IPS DF 19.7 (cell line): ENCODE data around the gene RFX6.

Experiments
- DNase-seq: peaks from one replicate; pipeline ENCODE4 v3.0.0-alpha.2; 2013; ENCODE audit warnings: low read depth, low spot score

Gene RFX6

DNA sequence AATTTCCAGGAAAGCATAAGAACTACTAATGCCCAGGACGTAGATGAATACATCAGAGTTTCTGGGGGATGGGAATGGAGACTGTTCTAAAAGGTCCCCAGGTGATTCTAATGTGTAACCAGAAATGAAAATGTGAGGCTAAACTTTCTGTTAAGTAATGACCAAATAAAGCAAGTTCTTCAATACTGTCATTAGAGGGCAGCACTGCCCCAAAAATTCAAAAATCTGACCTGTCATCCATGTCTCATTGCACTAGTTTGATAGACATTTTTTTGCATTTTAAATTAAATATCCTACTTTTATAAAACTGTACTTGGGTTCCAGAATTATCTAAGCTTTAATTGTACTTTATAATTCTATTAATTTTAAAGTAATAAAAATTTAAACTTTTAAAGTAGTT lies 94.9 kb downstream of the RFX6 start:
- no peak for DNase-seq

GRCh38 chr6:116973976-116974375 lies 96.9 kb downstream of the RFX6 start:
- no peak for DNase-seq

DNA sequence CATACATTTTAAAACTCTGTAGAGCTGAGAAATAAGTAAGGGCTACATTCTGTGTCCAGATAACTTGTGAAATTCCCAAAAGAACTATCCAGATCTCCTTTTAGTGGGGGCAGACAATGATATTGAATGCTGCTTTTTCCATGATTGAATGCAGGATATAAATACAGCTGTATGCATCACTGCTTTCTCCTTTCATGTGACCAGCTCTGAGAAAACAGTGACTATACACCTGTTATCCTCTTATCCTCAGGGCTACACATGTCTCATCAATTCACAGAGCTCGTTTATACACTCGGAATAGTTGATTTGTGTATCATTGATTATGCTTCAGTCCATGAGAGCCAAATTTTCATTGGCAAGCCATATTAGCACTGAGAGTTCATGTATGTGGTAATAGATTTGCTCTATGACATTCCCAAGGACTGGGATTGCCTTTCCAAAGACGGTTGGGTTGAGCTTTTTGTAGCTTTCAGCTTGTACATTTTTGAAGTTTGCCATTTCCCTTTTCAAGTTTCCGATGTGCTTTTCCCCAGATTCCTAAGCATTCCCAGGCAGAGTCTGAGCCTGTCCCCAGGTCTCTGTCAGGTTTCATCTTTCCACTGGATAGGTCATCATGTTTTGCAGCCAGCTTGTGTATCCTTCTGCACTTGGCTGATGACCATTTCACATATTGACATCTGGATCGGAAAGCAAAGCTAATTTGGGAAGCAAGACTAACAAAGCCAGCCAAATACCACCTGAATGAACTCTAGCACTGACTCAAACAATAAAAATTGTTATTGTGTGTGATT lies 97.7 kb downstream of the RFX6 start:
- DNase-seq = no peak

GRCh38 chr6:116975600-116975999 lies 98.6 kb downstream of the RFX6 start:
- DNase-seq = no peak

DNA sequence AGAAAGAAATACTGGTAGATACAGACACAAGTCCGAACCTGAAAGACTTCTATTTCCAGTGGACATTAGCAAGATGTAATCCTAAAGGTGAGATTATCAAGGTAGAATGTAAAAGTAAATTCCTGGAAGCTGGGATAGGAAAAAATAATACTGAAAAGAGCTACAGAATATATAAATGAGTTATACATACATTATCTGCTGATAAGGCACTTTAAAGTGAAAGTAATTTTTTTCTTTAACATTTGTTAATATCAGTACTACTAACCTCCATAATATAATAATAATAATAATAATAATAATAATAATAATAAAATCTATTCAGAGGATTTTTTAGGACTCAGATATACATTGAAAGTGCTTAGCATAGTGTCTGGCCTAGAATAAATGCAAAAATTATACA lies 102.5 kb downstream of the RFX6 start:
- no peak for DNase-seq
